Measurements from ENCODE around the gene TERF2IP. TPM values are rescaled to one million over a fixed set of nuclear protein-coding genes. Genes with fewer than 3 reads are reported as not detected.

The TERF2IP gene
- polyA plus RNA-seq (2013, experiment 1 of 2; ENCODE audit: insufficient read length) = 49.0 TPM
- polyA plus RNA-seq (2013, experiment 2 of 2; ENCODE audit: insufficient read length) = 55.0 TPM

- DNase-seq = peak; percentile 93
Measured at GRCh38 chr16:75647492-75648264, at the start of gene TERF2IP, which contains the start of gene KARS1. TERF2IP (plus strand) TSS chr16:75647773; CDS start chr16:75647883, 110 bp downstream. KARS1 (minus strand) TSS chr16:75647665; CDS start chr16:75647639, 26 bp downstream.

- DNase-seq = no peak
Measured at GRCh38 chr16:75599452-75600277, 47.9 kb upstream of the TERF2IP start.

GRCh38 chr16:75603241-75603640 lies 44.3 kb upstream of the TERF2IP start:
- no peak for DNase-seq

GRCh38 chr16:75606507-75606906 lies 41.1 kb upstream of the TERF2IP start:
- DNase-seq = no peak

GRCh38 chr16:75614066-75614897 lies 33.3 kb upstream of the TERF2IP start:
- peak; percentile 28 for DNase-seq

GRCh38 chr16:75615619-75616018 lies 32.0 kb upstream of the TERF2IP start:
- no peak for DNase-seq

- no peak for DNase-seq
Measured at GRCh38 chr16:75616521-75617010, 31.0 kb upstream of the TERF2IP start.

- DNase-seq = no peak
Measured at GRCh38 chr16:75617121-75617520, 30.5 kb upstream of the TERF2IP start.

- no peak for DNase-seq
Measured at GRCh38 chr16:75618780-75619179, 28.8 kb upstream of the TERF2IP start.

GRCh38 chr16:75620326-75621169 lies 27.0 kb upstream of the TERF2IP start:
- DNase-seq = no peak

- peak; percentile 32 for DNase-seq
Measured at GRCh38 chr16:75621170-75621477, 26.4 kb upstream of the TERF2IP start.

GRCh38 chr16:75622761-75623605 lies 24.6 kb upstream of the TERF2IP start, which contains the start of gene ADAT1:
ADAT1 (minus strand) TSS chr16:75623281; CDS start chr16:75620799, 2,482 bp downstream.
- peak; percentile 98 for DNase-seq

- peak; percentile 15 for DNase-seq
Measured at GRCh38 chr16:75624921-75625334, 22.6 kb upstream of the TERF2IP start.

GRCh38 chr16:75626806-75627205 lies 20.8 kb upstream of the TERF2IP start:
- no peak for DNase-seq

- DNase-seq = no peak
Measured at GRCh38 chr16:75627851-75628250, 19.7 kb upstream of the TERF2IP start.

GRCh38 chr16:75628351-75628750 lies 19.2 kb upstream of the TERF2IP start:
- no peak for DNase-seq

GRCh38 chr16:75629132-75629531 lies 18.4 kb upstream of the TERF2IP start:
- DNase-seq = no peak

- no peak for DNase-seq
Measured at GRCh38 chr16:75630052-75630451, 17.5 kb upstream of the TERF2IP start.

GRCh38 chr16:75632857-75633256 lies 14.7 kb upstream of the TERF2IP start:
- no peak for DNase-seq

- DNase-seq = no peak
Measured at GRCh38 chr16:75635036-75635435, 12.5 kb upstream of the TERF2IP start.
